KOPT-K1 (cell line): Measurements from ENCODE around the gene ART1.

Experiments
- H3K27ac ChIP-seq: fragments of 200-600 bp; sonication (generic); 2 replicates; pipeline ENCODE4 v1.5.1; 2016; ENCODE audit warnings: antibody characterized with exemption, mild to moderate bottlenecking, low read depth, low read length; ENCODE audit not compliant: poor library complexity, severe bottlenecking
- H3K36me3 ChIP-seq: fragments of 200-600 bp; sonication (generic); 2 replicates; pipeline ENCODE4 v1.5.1; 2017; ENCODE audit warnings: antibody characterized with exemption, mild to moderate bottlenecking, low read length, moderate library complexity; ENCODE audit not compliant: insufficient read depth
- H3K9me3 ChIP-seq: fragments of 200-600 bp; sonication (generic); 2 replicates; pipeline ENCODE4 v1.5.1; 2017; ENCODE audit warnings: antibody characterized with exemption, low read length, mild to moderate bottlenecking; ENCODE audit not compliant: insufficient read depth, poor library complexity, severe bottlenecking

The ART1 gene

DNA sequence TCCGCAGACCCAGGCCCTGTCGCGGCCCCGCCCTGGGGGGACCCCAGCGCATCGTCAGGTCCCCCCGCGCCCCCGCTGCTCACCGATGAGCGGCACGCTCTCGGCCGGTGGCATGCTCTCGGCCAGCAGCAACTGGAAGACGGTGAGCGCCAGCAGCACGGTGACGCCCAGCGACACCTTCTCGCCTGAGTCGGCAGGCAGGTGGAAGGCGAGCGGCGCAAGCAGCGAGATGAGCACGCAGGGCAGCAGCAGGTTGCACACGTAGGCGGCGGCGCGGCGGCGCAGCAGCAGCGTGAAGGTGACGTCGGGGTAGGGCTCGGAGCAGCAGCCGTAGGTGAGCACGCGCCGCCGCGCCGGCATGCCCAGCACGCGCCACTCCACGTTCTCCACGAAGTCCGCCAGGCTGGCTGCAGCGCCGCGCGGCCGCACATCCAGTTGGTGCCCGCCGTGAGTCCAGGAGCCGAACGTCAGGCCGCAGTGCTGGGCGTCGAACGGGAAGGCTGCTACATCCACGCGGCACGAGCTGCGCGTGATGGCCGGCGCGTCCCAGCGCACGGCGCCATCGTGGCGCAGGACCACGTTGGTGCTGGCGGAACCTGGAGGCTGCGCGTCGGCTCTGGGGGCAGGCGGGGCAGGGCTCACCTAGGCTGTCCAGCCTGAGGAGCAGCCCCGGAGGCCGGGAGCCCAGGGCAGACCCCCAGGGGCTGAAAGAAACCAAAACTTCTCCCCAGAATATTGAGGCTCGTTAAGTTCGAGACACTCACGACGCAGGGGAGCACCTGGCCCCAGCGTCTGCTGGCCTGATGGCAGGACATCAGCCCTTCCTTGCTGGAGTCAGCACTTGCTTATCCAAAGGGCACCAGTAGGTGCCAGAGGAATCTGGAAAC lies 22.5 kb downstream of the ART1 start:
- Histone ChIP-seq H3K9me3 (no peaks in the 10 kb centered on the region), H3K36me3 (peaks cover 84% of the 10 kb centered on the region), H3K27ac (no peak overlapping the region)

DNA sequence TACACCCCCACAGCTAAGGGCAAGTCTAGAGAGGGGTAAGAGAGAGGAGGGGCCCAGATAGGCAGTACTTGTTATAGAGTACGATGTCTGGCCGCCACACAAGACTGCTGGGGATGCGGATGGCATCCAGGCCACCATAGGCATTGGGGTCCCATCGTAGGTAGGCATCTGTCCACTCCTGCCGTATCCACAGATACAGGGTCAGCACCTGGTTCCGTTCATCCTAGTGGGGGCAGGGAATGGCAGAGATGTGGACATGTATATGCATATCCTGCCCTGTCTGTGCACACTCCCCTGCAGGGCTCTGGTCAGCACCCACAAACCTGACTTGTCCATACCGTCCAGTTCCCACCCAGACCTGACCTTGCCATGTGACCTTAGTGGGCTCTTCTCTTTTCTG lies 24.2 kb downstream of the ART1 start:
- Histone ChIP-seq H3K9me3 (no peaks in the 10 kb centered on the region), H3K36me3 (peaks cover 97% of the 10 kb centered on the region), H3K27ac (no peak overlapping the region)

DNA sequence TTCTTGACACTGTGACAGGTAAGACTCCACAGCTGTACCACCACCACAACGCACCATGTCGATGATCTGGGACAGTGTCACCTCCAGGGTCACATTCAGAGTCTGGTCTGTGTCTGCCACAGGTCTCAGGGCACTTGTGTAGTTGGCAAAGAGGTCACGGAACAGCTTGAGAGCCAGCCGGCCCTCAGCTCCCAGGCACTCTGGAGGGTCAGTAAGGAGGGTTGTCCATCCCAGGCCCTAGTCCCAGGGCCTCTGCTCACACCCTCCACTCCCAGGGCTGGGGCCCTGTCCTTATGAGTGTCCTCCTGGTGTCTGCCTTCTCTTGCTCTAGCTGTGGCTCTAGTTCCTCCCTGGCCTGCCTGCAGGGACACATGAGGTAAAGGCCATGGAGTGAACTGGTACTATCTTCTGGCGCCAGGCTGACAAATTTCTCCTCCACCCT lies 24.8 kb downstream of the ART1 start:
- no peaks in the 10 kb centered on the region for H3K9me3 ChIP-seq
- no peak overlapping the region for H3K27ac ChIP-seq
- H3K36me3 ChIP-seq, result peaks cover 97% of the 10 kb centered on the region

GRCh38 chr11:3671334-3672254 lies 26.7 kb downstream of the ART1 start, which contains the start of gene CHRNA10:
Gene CHRNA10, minus strand, starts transcription at chr11:3671384. Its CDS starts 72 bp downstream, at chr11:3671312.
- H3K36me3 ChIP-seq, result peaks cover 97% of the 10 kb centered on the region
- no peak within 1 kb of the TSS for H3K27ac ChIP-seq
- H3K9me3 ChIP-seq, result no peaks in the 10 kb centered on the region

DNA sequence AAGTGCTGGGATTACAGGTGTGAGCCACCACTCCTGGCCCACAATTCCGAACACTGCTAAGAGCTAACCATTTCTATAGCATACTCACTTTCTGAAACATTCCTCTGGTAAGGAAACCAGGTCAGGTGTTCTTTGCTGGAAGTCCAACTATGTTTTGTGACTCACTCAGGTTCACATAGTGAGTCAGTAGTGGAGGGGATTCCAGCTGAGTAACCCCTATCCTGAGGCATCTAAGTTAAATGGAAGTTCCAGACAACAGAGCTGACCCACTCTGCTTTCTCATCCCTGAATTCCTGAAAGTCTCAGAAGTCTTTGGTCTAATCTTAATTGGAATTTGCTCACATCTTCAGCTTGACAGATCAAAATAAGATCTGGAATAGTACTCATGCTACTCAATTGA lies 29.3 kb downstream of the ART1 start:
- Histone ChIP-seq H3K9me3 (no peaks in the 10 kb centered on the region), H3K27ac (no peak overlapping the region), H3K36me3 (peaks cover 100% of the 10 kb centered on the region)

- no peak overlapping the region for H3K27ac ChIP-seq
- H3K36me3 ChIP-seq, result peaks cover 100% of the 10 kb centered on the region
- no peaks in the 10 kb centered on the region for H3K9me3 ChIP-seq
Measured at GRCh38 chr11:3675971-3676370, 31.0 kb downstream of the ART1 start.

DNA sequence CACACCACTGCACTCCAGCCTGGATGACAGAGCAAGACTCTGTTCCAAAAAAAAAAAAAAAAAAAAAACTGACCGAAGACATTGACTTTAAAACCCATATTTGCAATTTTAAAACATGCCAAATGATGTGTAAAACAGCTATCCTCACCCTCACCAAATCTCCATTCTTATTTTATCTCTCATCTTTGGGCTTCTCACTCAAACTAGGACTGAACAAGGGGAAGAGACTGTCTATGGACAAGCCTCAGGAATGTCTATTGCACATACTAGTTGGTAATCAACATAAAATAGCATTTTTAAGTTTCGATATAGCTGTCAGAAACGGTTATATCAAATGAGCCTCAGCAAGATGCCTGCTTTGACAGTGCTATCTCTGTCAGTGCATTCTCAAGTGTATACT lies 34.1 kb downstream of the ART1 start:
- H3K36me3 ChIP-seq, result peaks cover 99% of the 10 kb centered on the region
- H3K27ac ChIP-seq, result no peak overlapping the region
- no peaks in the 10 kb centered on the region for H3K9me3 ChIP-seq

DNA sequence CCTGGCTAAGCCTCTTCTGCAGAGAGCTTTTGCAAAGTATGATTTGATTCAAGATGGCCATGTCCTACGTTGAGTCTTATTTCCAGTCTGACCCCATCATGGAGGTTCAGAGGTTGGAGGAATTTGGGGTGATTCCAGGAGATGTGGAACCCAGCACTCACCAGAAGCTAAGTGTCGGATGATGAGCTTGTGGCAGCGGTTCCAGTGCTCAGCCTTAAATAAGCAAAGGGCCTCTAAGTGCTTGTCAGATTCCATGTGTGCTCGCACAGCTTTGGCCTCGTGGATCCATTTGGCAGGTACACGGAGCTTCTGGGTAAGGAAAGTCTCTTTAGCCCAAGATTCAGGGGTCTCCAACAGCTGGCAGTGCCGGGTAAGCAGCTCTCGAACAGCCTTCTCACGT lies 38.1 kb downstream of the ART1 start:
- peaks cover 99% of the 10 kb centered on the region for H3K36me3 ChIP-seq
- no peak overlapping the region for H3K27ac ChIP-seq
- no peaks in the 10 kb centered on the region for H3K9me3 ChIP-seq

- Histone ChIP-seq H3K27ac (no peak overlapping the region), H3K9me3 (no peaks in the 10 kb centered on the region), H3K36me3 (peaks cover 94% of the 10 kb centered on the region)
Measured at GRCh38 chr11:3684129-3684818, 39.3 kb downstream of the ART1 start.

DNA sequence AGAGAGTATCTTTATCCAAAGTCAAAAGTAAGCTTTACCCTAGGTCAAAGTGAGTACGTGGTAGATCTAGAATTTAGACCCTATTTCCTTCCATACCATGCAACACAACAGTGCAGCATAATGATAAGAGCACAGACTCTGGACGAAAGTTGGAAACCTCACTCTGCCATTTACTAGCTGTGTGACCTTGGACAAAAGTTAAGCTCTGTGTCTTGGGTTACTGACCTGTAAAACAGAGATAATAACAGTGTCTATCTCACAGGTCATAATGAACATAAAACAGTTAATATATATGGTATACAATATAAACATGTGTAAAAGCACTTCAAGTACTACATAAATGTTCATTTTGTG lies 39.9 kb downstream of the ART1 start:
- H3K36me3 ChIP-seq, result peaks cover 94% of the 10 kb centered on the region
- no peak overlapping the region for H3K27ac ChIP-seq
- no peaks in the 10 kb centered on the region for H3K9me3 ChIP-seq

GRCh38 chr11:3685923-3686322 lies 41.0 kb downstream of the ART1 start:
- H3K27ac ChIP-seq, result no peak overlapping the region
- H3K36me3 ChIP-seq, result peaks cover 94% of the 10 kb centered on the region
- no peaks in the 10 kb centered on the region for H3K9me3 ChIP-seq

GRCh38 chr11:3686751-3687150 lies 41.8 kb downstream of the ART1 start:
- peaks cover 94% of the 10 kb centered on the region for H3K36me3 ChIP-seq
- no peaks in the 10 kb centered on the region for H3K9me3 ChIP-seq
- no peak overlapping the region for H3K27ac ChIP-seq

- no peaks in the 10 kb centered on the region for H3K9me3 ChIP-seq
- H3K27ac ChIP-seq, result no peak overlapping the region
- peaks cover 100% of the 10 kb centered on the region for H3K36me3 ChIP-seq
Measured at GRCh38 chr11:3700410-3700809, 55.5 kb downstream of the ART1 start.

DNA sequence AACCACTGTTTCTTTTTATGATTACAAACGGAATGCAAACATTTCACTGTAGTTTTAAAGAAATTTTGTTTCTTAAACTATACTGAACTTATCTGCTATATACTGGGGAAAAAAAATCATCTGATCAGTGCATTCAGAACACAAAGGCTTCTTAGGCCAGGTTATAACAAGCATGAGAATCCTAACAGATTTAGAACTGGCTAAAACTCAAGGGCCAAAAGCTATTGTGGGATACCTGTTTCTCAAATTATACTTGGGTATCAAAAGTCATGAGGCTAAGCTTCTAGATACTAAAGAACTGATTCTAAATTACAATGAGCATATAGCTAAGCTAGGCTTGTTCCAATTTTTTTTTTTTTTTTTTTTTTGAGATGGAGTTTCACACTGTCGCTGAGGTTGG lies 56.0 kb downstream of the ART1 start:
- no peak overlapping the region for H3K27ac ChIP-seq
- H3K36me3 ChIP-seq, result peaks cover 100% of the 10 kb centered on the region
- no peaks in the 10 kb centered on the region for H3K9me3 ChIP-seq

DNA sequence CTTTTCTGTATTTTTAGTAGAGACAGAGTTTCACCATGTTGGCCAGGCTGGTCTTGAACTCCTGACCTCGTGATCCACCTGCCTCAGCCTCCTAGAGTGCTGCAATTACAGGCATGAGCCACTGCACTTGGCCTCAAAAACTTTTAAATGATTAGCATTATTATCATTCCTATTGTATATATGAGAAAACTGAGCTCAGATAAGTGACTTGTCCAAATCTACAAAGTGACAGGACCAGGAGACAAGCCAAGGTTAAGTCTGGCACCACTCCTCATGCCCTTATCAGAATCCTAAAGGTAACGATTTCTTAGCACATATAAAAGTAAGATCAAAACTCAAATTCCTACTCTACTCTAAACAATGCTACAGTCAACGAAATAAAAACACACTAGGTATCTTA lies 58.5 kb downstream of the ART1 start:
- Histone ChIP-seq H3K27ac (no peak overlapping the region), H3K9me3 (no peaks in the 10 kb centered on the region), H3K36me3 (peaks cover 100% of the 10 kb centered on the region)
